ENCODE data around the gene SYCN.

DNA sequence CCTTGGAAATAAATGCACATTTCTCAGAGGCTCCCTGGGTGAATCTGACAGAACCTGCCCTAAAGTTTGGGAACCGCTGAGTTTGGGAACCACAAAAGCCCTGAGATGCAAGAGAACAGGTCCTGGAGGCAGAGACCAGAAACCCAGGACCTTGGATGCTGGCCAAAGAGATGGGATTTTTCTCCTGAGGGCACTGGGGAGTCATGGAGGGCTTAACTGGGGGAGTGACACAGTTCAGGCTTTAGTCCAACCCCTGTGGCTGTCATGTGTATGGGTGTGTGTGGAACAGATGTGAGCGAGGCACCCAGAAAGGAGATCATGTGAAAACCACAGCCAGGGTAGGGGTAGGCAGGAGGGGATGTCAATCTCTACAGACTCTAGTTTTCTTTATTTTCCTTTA is 11.2 kb downstream of the SYCN start:
- TF ChIP-seq, protein P1, sequence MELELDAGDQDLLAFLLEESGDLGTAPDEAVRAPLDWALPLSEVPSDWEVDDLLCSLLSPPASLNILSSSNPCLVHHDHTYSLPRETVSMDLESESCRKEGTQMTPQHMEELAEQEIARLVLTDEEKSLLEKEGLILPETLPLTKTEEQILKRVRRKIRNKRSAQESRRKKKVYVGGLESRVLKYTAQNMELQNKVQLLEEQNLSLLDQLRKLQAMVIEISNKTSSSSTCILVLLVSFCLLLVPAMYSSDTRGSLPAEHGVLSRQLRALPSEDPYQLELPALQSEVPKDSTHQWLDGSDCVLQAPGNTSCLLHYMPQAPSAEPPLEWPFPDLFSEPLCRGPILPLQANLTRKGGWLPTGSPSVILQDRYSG (CRISPR knock-in tag; IDR thresholded peaks at IDR 0.05): no peak
- TF ChIP-seq MXI1 (IDR thresholded peaks at IDR 0.05; ENCODE audit: borderline replicate concordance, low read depth, low read length) (no peak), U2AF2 (IDR thresholded peaks at IDR 0.05; ENCODE audit: low read depth, low read length) (no peak), GABPA (IDR thresholded peaks at IDR 0.05; ENCODE audit: low read depth, low read length) (no peak), GABPA (CRISPR knock-in tag; IDR thresholded peaks at IDR 0.05; ENCODE audit: low read depth) (no peak), ZNF331 (CRISPR knock-in tag; IDR thresholded peaks at IDR 0.05) (no peak), ZNF780A (CRISPR knock-in tag; IDR thresholded peaks at IDR 0.05) (no peak), SIN3A (IDR thresholded peaks at IDR 0.05; ENCODE audit: borderline replicate concordance, low read depth, low read length) (no peak), MBD4 (IDR thresholded peaks at IDR 0.05; ENCODE audit: borderline replicate concordance, low read length) (no peak)
- TF ChIP-seq, protein P2, sequence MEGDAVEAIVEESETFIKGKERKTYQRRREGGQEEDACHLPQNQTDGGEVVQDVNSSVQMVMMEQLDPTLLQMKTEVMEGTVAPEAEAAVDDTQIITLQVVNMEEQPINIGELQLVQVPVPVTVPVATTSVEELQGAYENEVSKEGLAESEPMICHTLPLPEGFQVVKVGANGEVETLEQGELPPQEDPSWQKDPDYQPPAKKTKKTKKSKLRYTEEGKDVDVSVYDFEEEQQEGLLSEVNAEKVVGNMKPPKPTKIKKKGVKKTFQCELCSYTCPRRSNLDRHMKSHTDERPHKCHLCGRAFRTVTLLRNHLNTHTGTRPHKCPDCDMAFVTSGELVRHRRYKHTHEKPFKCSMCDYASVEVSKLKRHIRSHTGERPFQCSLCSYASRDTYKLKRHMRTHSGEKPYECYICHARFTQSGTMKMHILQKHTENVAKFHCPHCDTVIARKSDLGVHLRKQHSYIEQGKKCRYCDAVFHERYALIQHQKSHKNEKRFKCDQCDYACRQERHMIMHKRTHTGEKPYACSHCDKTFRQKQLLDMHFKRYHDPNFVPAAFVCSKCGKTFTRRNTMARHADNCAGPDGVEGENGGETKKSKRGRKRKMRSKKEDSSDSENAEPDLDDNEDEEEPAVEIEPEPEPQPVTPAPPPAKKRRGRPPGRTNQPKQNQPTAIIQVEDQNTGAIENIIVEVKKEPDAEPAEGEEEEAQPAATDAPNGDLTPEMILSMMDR (CRISPR knock-in tag; IDR thresholded peaks at IDR 0.05): no peak
- TF ChIP-seq, protein P3, sequence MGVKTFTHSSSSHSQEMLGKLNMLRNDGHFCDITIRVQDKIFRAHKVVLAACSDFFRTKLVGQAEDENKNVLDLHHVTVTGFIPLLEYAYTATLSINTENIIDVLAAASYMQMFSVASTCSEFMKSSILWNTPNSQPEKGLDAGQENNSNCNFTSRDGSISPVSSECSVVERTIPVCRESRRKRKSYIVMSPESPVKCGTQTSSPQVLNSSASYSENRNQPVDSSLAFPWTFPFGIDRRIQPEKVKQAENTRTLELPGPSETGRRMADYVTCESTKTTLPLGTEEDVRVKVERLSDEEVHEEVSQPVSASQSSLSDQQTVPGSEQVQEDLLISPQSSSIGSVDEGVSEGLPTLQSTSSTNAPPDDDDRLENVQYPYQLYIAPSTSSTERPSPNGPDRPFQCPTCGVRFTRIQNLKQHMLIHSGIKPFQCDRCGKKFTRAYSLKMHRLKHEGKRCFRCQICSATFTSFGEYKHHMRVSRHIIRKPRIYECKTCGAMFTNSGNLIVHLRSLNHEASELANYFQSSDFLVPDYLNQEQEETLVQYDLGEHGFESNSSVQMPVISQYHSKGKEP (CRISPR knock-in tag; IDR thresholded peaks at IDR 0.05): no peak
- TF ChIP-seq, protein P4, sequence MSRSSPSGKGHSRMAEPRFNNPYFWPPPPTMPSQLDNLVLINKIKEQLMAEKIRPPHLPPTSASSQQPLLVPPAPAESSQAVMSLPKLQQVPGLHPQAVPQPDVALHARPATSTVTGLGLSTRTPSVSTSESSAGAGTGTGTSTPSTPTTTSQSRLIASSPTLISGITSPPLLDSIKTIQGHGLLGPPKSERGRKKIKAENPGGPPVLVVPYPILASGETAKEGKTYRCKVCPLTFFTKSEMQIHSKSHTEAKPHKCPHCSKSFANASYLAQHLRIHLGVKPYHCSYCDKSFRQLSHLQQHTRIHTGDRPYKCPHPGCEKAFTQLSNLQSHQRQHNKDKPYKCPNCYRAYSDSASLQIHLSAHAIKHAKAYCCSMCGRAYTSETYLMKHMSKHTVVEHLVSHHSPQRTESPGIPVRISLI (CRISPR knock-in tag; IDR thresholded peaks at IDR 0.05; ENCODE audit: borderline replicate concordance): no peak
- TF ChIP-seq, protein P5, sequence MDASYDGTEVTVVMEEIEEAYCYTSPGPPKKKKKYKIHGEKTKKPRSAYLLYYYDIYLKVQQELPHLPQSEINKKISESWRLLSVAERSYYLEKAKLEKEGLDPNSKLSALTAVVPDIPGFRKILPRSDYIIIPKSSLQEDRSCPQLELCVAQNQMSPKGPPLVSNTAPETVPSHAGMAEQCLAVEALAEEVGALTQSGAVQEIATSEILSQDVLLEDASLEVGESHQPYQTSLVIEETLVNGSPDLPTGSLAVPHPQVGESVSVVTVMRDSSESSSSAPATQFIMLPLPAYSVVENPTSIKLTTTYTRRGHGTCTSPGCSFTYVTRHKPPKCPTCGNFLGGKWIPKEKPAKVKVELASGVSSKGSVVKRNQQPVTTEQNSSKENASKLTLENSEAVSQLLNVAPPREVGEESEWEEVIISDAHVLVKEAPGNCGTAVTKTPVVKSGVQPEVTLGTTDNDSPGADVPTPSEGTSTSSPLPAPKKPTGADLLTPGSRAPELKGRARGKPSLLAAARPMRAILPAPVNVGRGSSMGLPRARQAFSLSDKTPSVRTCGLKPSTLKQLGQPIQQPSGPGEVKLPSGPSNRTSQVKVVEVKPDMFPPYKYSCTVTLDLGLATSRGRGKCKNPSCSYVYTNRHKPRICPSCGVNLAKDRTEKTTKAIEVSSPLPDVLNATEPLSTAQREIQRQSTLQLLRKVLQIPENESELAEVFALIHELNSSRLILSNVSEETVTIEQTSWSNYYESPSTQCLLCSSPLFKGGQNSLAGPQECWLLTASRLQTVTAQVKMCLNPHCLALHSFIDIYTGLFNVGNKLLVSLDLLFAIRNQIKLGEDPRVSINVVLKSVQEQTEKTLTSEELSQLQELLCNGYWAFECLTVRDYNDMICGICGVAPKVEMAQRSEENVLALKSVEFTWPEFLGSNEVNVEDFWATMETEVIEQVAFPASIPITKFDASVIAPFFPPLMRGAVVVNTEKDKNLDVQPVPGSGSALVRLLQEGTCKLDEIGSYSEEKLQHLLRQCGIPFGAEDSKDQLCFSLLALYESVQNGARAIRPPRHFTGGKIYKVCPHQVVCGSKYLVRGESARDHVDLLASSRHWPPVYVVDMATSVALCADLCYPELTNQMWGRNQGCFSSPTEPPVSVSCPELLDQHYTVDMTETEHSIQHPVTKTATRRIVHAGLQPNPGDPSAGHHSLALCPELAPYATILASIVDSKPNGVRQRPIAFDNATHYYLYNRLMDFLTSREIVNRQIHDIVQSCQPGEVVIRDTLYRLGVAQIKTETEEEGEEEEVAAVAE (CRISPR knock-in tag; IDR thresholded peaks at IDR 0.05; ENCODE audit: borderline replicate concordance): no peak
